ENCODE data around the gene ZSCAN21.

- TF ChIP-seq REST (IDR thresholded peaks at IDR 0.05; ENCODE audit: insufficient read depth in 1 of 2, low read depth in 2 of 2, low read length in 2 of 2) (no peak), TAF1 (IDR thresholded peaks at IDR 0.05; ENCODE audit: borderline replicate concordance, insufficient read depth, low read length) (no peak)
Measured at GRCh38 chr7:100072462-100072861, 22.9 kb downstream of the ZSCAN21 start.

All from PFSK-1 (cell line).